Measurements from ENCODE around the gene MAPK10. TPM values are rescaled to one million over a fixed set of nuclear protein-coding genes. Genes with fewer than 3 reads are reported as not detected.

The MAPK10 gene
- total RNA-seq, 1 experiment from 2014 or later: 4.7 TPM

- Histone ChIP-seq H4K91ac (ENCODE audit: insufficient read length, low read depth, low read length) (no peak overlapping the region), H3K56ac (ENCODE audit: insufficient read length, low read depth, low read length) (no peak overlapping the region), H3K4me2 (ENCODE audit: insufficient read depth, insufficient read length, low read length) (no peak overlapping the region), H3K79me2 (ENCODE audit: insufficient read depth, low read length) (no peaks in the 10 kb centered on the region; the same call in 1 of the 2 replicates), H3T11ph (ENCODE audit: low read length) (no peak overlapping the region), H3K9ac (ENCODE audit: extremely low read depth, insufficient read length, low read length) (no peak overlapping the region), H2BK15ac (ENCODE audit: low read depth, low read length) (no peak overlapping the region), H3K4ac (ENCODE audit: low read depth, low read length) (no peak overlapping the region), H3K14ac (ENCODE audit: insufficient read depth, low read length) (no peak overlapping the region), H2BK20ac (ENCODE audit: low read depth, low read length, poor library complexity, severe bottlenecking) (no peak overlapping the region), H4K20me1 (ENCODE audit: control insufficient read depth, insufficient read depth, insufficient read length) (no peaks in the 10 kb centered on the region), H4K8ac (replicated peaks; ENCODE audit: insufficient read length, low read depth, low read length) (no peak overlapping the region), H3K18ac (ENCODE audit: insufficient read length, low read depth, low read length) (no peak overlapping the region), H2BK5ac (ENCODE audit: insufficient read length, low read length) (no peak overlapping the region), H2AFZ (ENCODE audit: low read length) (no peak overlapping the region), H3K27me3 (ENCODE audit: insufficient read depth, low read length) (no peaks in the 10 kb centered on the region), H3K23ac (ENCODE audit: insufficient read length, low read depth, low read length) (no peak overlapping the region), H2BK12ac (ENCODE audit: insufficient read length, low read depth, low read length) (no peak overlapping the region), H2BK120ac (ENCODE audit: low read depth, low read length, poor library complexity, severe bottlenecking) (no peak overlapping the region), H4K5ac (ENCODE audit: insufficient read length, low read depth, low read length) (no peak overlapping the region), H3K23me2 (ENCODE audit: insufficient read length, low read depth, low read length, poor library complexity, severe bottlenecking) (no peaks in the 10 kb centered on the region), H3K27ac (ENCODE audit: insufficient read length, low read depth, low read length) (no peak overlapping the region), H3K9me3 (ENCODE audit: control insufficient read depth, low read depth, low read length) (no peaks in the 10 kb centered on the region), H3K4me1 (ENCODE audit: insufficient read depth, low read length) (no peaks in the 10 kb centered on the region), H3K79me1 (ENCODE audit: insufficient read depth, low read depth, low read length, poor library complexity, severe bottlenecking) (no peaks in the 10 kb centered on the region), H2AK5ac (ENCODE audit: insufficient read length, low read length) (no peak overlapping the region)
- no peaks in the 10 kb centered on the region; the same call in 1 of the 2 replicates for H3K27me3 Mint-ChIP-seq (ENCODE audit: low read depth)
- no peak for DNase-seq
- no peaks in the 10 kb centered on the region for H3K36me3 Mint-ChIP-seq (ENCODE audit: insufficient read depth in 1 of 3, low read depth in 3 of 3)
- no peak overlapping the region for H3K27ac Mint-ChIP-seq
- no peak for TF ChIP-seq CTCF (conservative IDR thresholded peaks at IDR 0.05)
- H3K9me3 Mint-ChIP-seq: no peaks in the 10 kb centered on the region
- no peak overlapping the region for H3K4me3 Mint-ChIP-seq
- no CpG with 5 or more reads among the region's 6 CpGs for WGBS (ENCODE audit: extremely low coverage, insufficient read length, low lambda C conversion rate)
- peaks cover 0 to 3% of the 10 kb centered on the region in 2 experiments; a peak in 1 of 4 replicates for H3K4me1 Mint-ChIP-seq
Observed at GRCh38 chr4:85995361-85995760, 364.5 kb downstream of the MAPK10 start.
